Spleen (tissue), 11 donors: ENCODE measurements around the gene PGAM4. TPM values are rescaled to one million over a fixed set of nuclear protein-coding genes. Genes with fewer than 3 reads are reported as not detected.
"Not testable (repeated sequence)": the region's sequence is repeated elsewhere in the genome, so short reads cannot be mapped to it uniquely, and the experiment has no call there.

Experiments used
- DNase-seq: peaks from one replicate; pipeline ENCODE4 v3.0.0-alpha.2; 2020
- H3K27ac ChIP-seq, 8 donors: fragments of 200-600 bp; sonication (generic) in 7 of 8; 1 replicate in 4 of 8; 2 replicates in 4 of 8; pipeline versions ENCODE4 v1.5.0 to v1.8.0; 2016 to 2021; ENCODE audit warnings: inconsistent platforms in 4 of 8, mild to moderate bottlenecking in 4 of 8, moderate library complexity in 1 of 8
- H3K27me3 ChIP-seq, 7 donors: fragments of 200-600 bp; sonication (generic) in 6 of 7; replicated peaks in 1 of 7; 1 replicate in 4 of 7; 2 replicates in 3 of 7; pipeline versions ENCODE4 v1.5.0 to v1.8.0; 2016 to 2021; ENCODE audit warnings: inconsistent platforms in 3 of 7, mild to moderate bottlenecking in 1 of 7
- H3K36me3 ChIP-seq, 6 donors: fragments of 200-600 bp; sonication (generic) in 5 of 6; 1 replicate in 4 of 6; 2 replicates in 2 of 6; pipeline versions ENCODE4 v1.5.0 to v1.8.0; 2016 to 2021; ENCODE audit warnings: inconsistent platforms in 2 of 6
- H3K4me1 ChIP-seq, 6 donors: fragments of 200-600 bp; sonication (generic) in 5 of 6; 1 replicate in 3 of 6; 2 replicates in 3 of 6; pipeline versions ENCODE4 v1.5.0 to v1.8.0; 2016 to 2021; ENCODE audit warnings: inconsistent platforms in 3 of 6
- H3K4me3 ChIP-seq, 8 donors: fragments of 200-600 bp; sonication (generic) in 7 of 8; 1 replicate in 4 of 8; 2 replicates in 4 of 8; pipeline versions ENCODE4 v1.5.0 to v1.8.0; 2016 to 2021; ENCODE audit warnings: inconsistent platforms in 4 of 8, mild to moderate bottlenecking in 4 of 8, moderate library complexity in 2 of 8
- H3K9me3 ChIP-seq, 8 donors: fragments of 200-600 bp; sonication (generic) in 7 of 8; 1 replicate in 4 of 8; 2 replicates in 4 of 8; pipeline versions ENCODE4 v1.5.0 to v1.8.0; 2016 to 2021; ENCODE audit warnings: inconsistent platforms in 4 of 8
- CTCF ChIP-seq, 11 experiments: fragments of 200-600 bp in 7 of 11; fragments of 450-650 bp in 4 of 11; sonication (generic) in 4 of 11; IDR thresholded peaks in 8 of 11; conservative IDR thresholded peaks in 3 of 11; 1 replicate in 7 of 11; 2 replicates in 4 of 11; pipeline versions ENCODE4 v1.4.0 to v1.8.0; 2016 to 2021; ENCODE audit warnings: antibody characterized with exemption in 11 of 11, inconsistent platforms in 4 of 11, mild to moderate bottlenecking in 1 of 11
- POLR2A ChIP-seq, 3 donors: fragments of 450-650 bp; IDR thresholded peaks; one replicate each; pipeline ENCODE4 v1.5.1; 2017; ENCODE audit warnings: antibody characterized with exemption in 3 of 3, mild to moderate bottlenecking in 1 of 3
- POLR2AphosphoS5 ChIP-seq, 3 donors: sonication (generic); formaldehyde crosslinking; IDR thresholded peaks; one replicate each; pipeline ENCODE4 v1.5.1; 2017; ENCODE audit warnings: antibody characterized with exemption in 3 of 3
- WGBS, 5 donors: extraction: QIAGEN DNeasy Blood & Tissue Kit in 3 of 5; methylation state at CpG; one replicate each; pipeline versions ENCODE4 v1.1.5 to v1.1.7; 2013 to 2018; 5-methylcytosine and 5-hydroxymethylcytosine counted together
- intact Hi-C: fragments of 100-400 bp; cut with DNase I; formaldehyde crosslinking; loops from one replicate; pipeline ENCODE4 v1.15.0; 2023; ENCODE audit warnings: low total_unique reads
- polyA plus RNA-seq, 3 donors: library from polyadenylated mRNA; stranded (reverse); fragments of 200-250 nt; gene quantifications; one replicate each; pipeline ENCODE4 v1.2.1, GENCODE V29; 2013
- total RNA-seq, 7 donors: library from RNA; depleted of rRNA in 3 of 7; stranded (reverse); fragments of >200 nt in 3 of 7; fragmentation: NEBNext Ultra II Directional in 4 of 7; extraction: Animal tissue kit (Norgen Biotek cat#: 25700) in 4 of 7; gene quantifications; one replicate each; pipeline versions ENCODE4 v1.1.0 to v1.2.1, GENCODE V29; 2016 to 2021
- donor health status: healthy with polysubstance abuse.
- donor health status: DM: no; HTN: no; CAD: no; lungs with moderate emphysema.
- donor health status: DM: no; HTN: no; CAD: no.
- donor health status: Bipolar disorder and iron deficiency.
- donor health status: healthy.
- donor health status: DM: no; HTN: no; CAD: no.
- donor health status: DM: yes; HTN: yes; CAD: no.

The PGAM4 gene
- total and polyA plus RNA-seq, 10 donors, result not detected

- Histone ChIP-seq H3K27ac (no peak overlapping the region), H3K36me3 (no peaks in the 10 kb centered on the region), H3K4me1 (peaks cover 0 to 15% (median 1%) of the 10 kb centered on the region in 6 donors), H3K27me3 (no peaks in the 10 kb centered on the region), H3K4me3 (no peak overlapping the region), H3K9me3 (no peaks in the 10 kb centered on the region)
- no peak for DNase-seq
- intact Hi-C loops, result no loop called here
- no peak for TF ChIP-seq CTCF (IDR thresholded peaks at IDR 0.05 in 8 of 11, conservative IDR thresholded peaks at IDR 0.05 in 3 of 11)
- no peak for TF ChIP-seq POLR2A (IDR thresholded peaks at IDR 0.05)
- no peak for TF ChIP-seq POLR2AphosphoS5 (IDR thresholded peaks at IDR 0.05)
- WGBS, 5 donors, result 6 to 32% (median 16%) methylated on average over 3 of the region's 3 CpGs
These were observed 43.7 kb downstream of the PGAM4 start for GRCh38 chrX:77925764-77926163.

GRCh38 chrX:77924320-77924859 lies 45.0 kb downstream of the PGAM4 start:
- Histone ChIP-seq H3K27me3 (no peaks in the 10 kb centered on the region), H3K4me3 (no peak overlapping the region), H3K4me1 (peaks cover 0 to 19% (median 2%) of the 10 kb centered on the region in 6 donors), H3K36me3 (no peaks in the 10 kb centered on the region), H3K9me3 (no peaks in the 10 kb centered on the region), H3K27ac (no peak overlapping the region)
- DNase-seq, result no peak
- intact Hi-C loops, result no loop called here
- 84 to 99% (median 94%) methylated on average over 8 of the region's 8 CpGs for WGBS, 5 donors
- TF ChIP-seq POLR2A (IDR thresholded peaks at IDR 0.05), result no peak
- no peak for TF ChIP-seq CTCF (IDR thresholded peaks at IDR 0.05 in 8 of 11, conservative IDR thresholded peaks at IDR 0.05 in 3 of 11)
- no peak for TF ChIP-seq POLR2AphosphoS5 (IDR thresholded peaks at IDR 0.05)

GRCh38 chrX:77922787-77923186 lies 46.7 kb downstream of the PGAM4 start:
- no peaks in the 10 kb centered on the region for H3K9me3 ChIP-seq
- TF ChIP-seq CTCF (IDR thresholded peaks at IDR 0.05 in 8 of 11, conservative IDR thresholded peaks at IDR 0.05 in 3 of 11), result no peak
- TF ChIP-seq POLR2A (IDR thresholded peaks at IDR 0.05), result no peak
- TF ChIP-seq POLR2AphosphoS5 (IDR thresholded peaks at IDR 0.05), result no peak
- H3K36me3 ChIP-seq, result no peaks in the 10 kb centered on the region
- H3K4me1 ChIP-seq, result peaks cover 0 to 35% (median 13%) of the 10 kb centered on the region in 6 donors
- no peak overlapping the region for H3K4me3 ChIP-seq
- DNase-seq, result no peak
- H3K27me3 ChIP-seq, result no peaks in the 10 kb centered on the region
- no peak overlapping the region for H3K27ac ChIP-seq
- intact Hi-C loops, result no loop called here

- H3K36me3 ChIP-seq, DNase-seq, H3K4me3 ChIP-seq, H3K27me3 ChIP-seq, H3K9me3 ChIP-seq, intact Hi-C loops, H3K27ac ChIP-seq: not testable (repeated sequence)
- peaks cover 0 to 35% (median 17%) of the 10 kb centered on the region in 6 donors for H3K4me1 ChIP-seq
- 54 to 66% (median 65%) methylated on average over 6 of the region's 6 CpGs for WGBS, 5 donors
These were observed 50.1 kb downstream of the PGAM4 start for GRCh38 chrX:77919370-77919769.

GRCh38 chrX:77918568-77918967 lies 50.9 kb downstream of the PGAM4 start:
- Histone ChIP-seq H3K9me3 (no peaks in the 10 kb centered on the region), H3K36me3 (no peaks in the 10 kb centered on the region), H3K27me3 (no peaks in the 10 kb centered on the region), H3K4me1 (peaks cover 0 to 37% (median 18%) of the 10 kb centered on the region in 6 donors), H3K4me3 (no peak overlapping the region), H3K27ac (no peak overlapping the region)
- no peak for DNase-seq
- WGBS, 5 donors, result 42 to 66% (median 63%) methylated on average over 2 to 3 of the region's 3 CpGs
- no peak for TF ChIP-seq CTCF (IDR thresholded peaks at IDR 0.05 in 8 of 11, conservative IDR thresholded peaks at IDR 0.05 in 3 of 11)
- intact Hi-C loops, result no loop called here
